Caco-2 (cell line): ENCODE measurements around the gene TEX264. TPM values are rescaled to one million over a fixed set of nuclear protein-coding genes. Genes with fewer than 3 reads are reported as not detected.

Source experiments
- BruUV-seq: library from RNA; stranded (reverse); fragments of 400-500 nt; replicated peaks from 2 replicates; lab custom pipeline; 2021; lab: Mats Ljungman, UMichigan
- CTCF ChIA-PET: fragments of 300-600 bp; sonication (Branson Sonifier 250); formaldehyde crosslinking; loops from one replicate; lab custom pipeline; 2022; ENCODE audit warnings: antibody characterized with exemption; lab: Charles Lee
- POLR2A ChIA-PET: fragments of 300-600 bp; sonication (Branson Sonifier 250); formaldehyde crosslinking; loops from one replicate; lab custom pipeline; 2022; ENCODE audit warnings: antibody characterized with exemption; lab: Charles Lee
- DNase-seq, 2 experiments: peaks; one replicate each; pipeline versions ENCODE4 v3.0.0 to v3.0.0-alpha.2; 2020 to 2022
- H3K27me3 ChIP-seq: replicated peaks from 2 replicates; pipeline ENCODE4 v1.6.0; 2011; ENCODE audit warnings: low read length; ENCODE audit not compliant: control insufficient read depth, insufficient read depth
- H3K36me3 ChIP-seq: 2 replicates; pipeline ENCODE4 v1.5.1; 2011; ENCODE audit warnings: low read length; ENCODE audit not compliant: control insufficient read depth, insufficient read depth
- H3K4me1 ChIP-seq: fragments of 250-450 bp; sonication (Bioruptor Pico); 2 replicates; pipeline ENCODE4 v1.5.1; 2020; ENCODE audit warnings: mild to moderate bottlenecking
- H3K4me3 ChIP-seq: 2 replicates; pipeline ENCODE4 v1.5.1; 2011; ENCODE audit warnings: low read depth, mild to moderate bottlenecking, control low read depth, low read length
- H3K9me3 ChIP-seq: fragments of 250-450 bp; sonication (Bioruptor Pico); 2 replicates; pipeline ENCODE4 v1.5.1; 2020; ENCODE audit warnings: mild to moderate bottlenecking, moderate library complexity
- H3K27ac Mint-ChIP-seq: one replicate; pipeline ENCODE4 v1.8.0; 2022; ENCODE audit warnings: mixed read lengths; ENCODE audit not compliant: unreplicated experiment
- H3K27me3 Mint-ChIP-seq: one replicate; pipeline ENCODE4 v1.8.0; 2022; ENCODE audit warnings: mixed read lengths; ENCODE audit not compliant: insufficient read depth, unreplicated experiment
- H3K36me3 Mint-ChIP-seq: one replicate; pipeline ENCODE4 v1.8.0; 2022; ENCODE audit warnings: mild to moderate bottlenecking, mixed read lengths; ENCODE audit not compliant: insufficient read depth, unreplicated experiment
- H3K4me1 Mint-ChIP-seq: one replicate; pipeline ENCODE4 v1.8.0; 2022; ENCODE audit warnings: low read depth, mixed read lengths; ENCODE audit not compliant: unreplicated experiment
- H3K4me3 Mint-ChIP-seq: one replicate; pipeline ENCODE4 v1.8.0; 2022; ENCODE audit warnings: mild to moderate bottlenecking, moderate library complexity, mixed read lengths; ENCODE audit not compliant: unreplicated experiment
- H3K9me3 Mint-ChIP-seq: one replicate; pipeline ENCODE4 v1.8.0; 2022; ENCODE audit warnings: mixed read lengths; ENCODE audit not compliant: unreplicated experiment
- intact Hi-C: fragments of 100-400 bp; cut with micrococcal nuclease; formaldehyde crosslinking; loops from one replicate; pipeline ENCODE4 v1.10.0; 2022; ENCODE audit not compliant: unreplicated experiment
- total RNA-seq: library from RNA; stranded (reverse); gene quantifications from 2 replicates; pipeline ENCODE4 v1.2.3, GENCODE V29; 2022
- TF ChIP-seq, protein P1 (sequence below), 2 experiments: fragments of 200-600 bp in 1 of 2; IDR thresholded peaks; 1 replicate in 1 of 2; 2 replicates in 1 of 2; pipeline versions ENCODE4 v1.5.1 to v1.8.0; 2011 to 2022; ENCODE audit warnings: antibody characterized with exemption in 1 of 2, control low read depth in 1 of 2, inconsistent platforms in 1 of 2, low read depth in 1 of 2, low read length in 1 of 2, mild to moderate bottlenecking in 1 of 2, moderate library complexity in 1 of 2; ENCODE audit not compliant: insufficient read depth in 1 of 2, severe bottlenecking in 1 of 2, unreplicated experiment in 1 of 2

The TEX264 gene
- total RNA-seq, 1 experiment from 2014 or later = 37.9 TPM

DNA sequence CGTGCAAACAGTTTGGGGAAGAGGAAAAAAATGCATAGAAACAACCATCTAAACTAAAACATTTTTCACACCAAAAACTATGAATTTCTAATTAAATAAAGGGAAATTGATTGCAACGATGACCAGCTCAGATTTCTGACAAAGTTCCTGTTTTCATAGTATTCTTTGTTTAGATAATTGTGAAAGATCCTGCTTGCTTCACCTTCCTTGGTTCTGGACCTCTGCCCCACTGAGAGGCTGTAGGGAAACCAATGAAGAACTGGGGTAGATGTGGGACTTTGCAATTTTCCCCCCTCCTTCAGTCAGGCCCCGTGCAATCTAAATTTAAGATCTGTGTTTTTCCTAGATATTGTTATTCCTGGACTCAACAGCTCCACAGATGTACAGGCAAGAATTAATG is 13.8 kb upstream of the TEX264 start:
- Histone ChIP-seq H3K9me3 (no peaks in the 10 kb centered on the region), H3K4me3 (no peak overlapping the region), H3K27me3 (no peaks in the 10 kb centered on the region), H3K36me3 (no peaks in the 10 kb centered on the region; the same call in 1 of the 2 replicates), H3K4me1 (no peaks in the 10 kb centered on the region)
- H3K27me3 Mint-ChIP-seq = no peaks in the 10 kb centered on the region
- TF ChIP-seq, protein P1, sequence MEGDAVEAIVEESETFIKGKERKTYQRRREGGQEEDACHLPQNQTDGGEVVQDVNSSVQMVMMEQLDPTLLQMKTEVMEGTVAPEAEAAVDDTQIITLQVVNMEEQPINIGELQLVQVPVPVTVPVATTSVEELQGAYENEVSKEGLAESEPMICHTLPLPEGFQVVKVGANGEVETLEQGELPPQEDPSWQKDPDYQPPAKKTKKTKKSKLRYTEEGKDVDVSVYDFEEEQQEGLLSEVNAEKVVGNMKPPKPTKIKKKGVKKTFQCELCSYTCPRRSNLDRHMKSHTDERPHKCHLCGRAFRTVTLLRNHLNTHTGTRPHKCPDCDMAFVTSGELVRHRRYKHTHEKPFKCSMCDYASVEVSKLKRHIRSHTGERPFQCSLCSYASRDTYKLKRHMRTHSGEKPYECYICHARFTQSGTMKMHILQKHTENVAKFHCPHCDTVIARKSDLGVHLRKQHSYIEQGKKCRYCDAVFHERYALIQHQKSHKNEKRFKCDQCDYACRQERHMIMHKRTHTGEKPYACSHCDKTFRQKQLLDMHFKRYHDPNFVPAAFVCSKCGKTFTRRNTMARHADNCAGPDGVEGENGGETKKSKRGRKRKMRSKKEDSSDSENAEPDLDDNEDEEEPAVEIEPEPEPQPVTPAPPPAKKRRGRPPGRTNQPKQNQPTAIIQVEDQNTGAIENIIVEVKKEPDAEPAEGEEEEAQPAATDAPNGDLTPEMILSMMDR (IDR thresholded peaks at IDR 0.05; ENCODE audit: insufficient read depth in 1 of 2, low read depth in 1 of 2, low read length in 1 of 2, severe bottlenecking in 1 of 2, unreplicated experiment in 1 of 2) = no peak
- H3K9me3 Mint-ChIP-seq = peaks cover 3% of the 10 kb centered on the region
- intact Hi-C loops = no loop called here
- ChIA-PET POLR2A (no interaction called here), CTCF (no interaction called here)
- H3K4me1 Mint-ChIP-seq = no peaks in the 10 kb centered on the region
- no peak overlapping the region for H3K27ac Mint-ChIP-seq
- peaks cover 77% of the 10 kb centered on the region for H3K36me3 Mint-ChIP-seq
- DNase-seq = no peak
- no TSS peak for BruUV-seq
- H3K4me3 Mint-ChIP-seq = no peak overlapping the region

DNA sequence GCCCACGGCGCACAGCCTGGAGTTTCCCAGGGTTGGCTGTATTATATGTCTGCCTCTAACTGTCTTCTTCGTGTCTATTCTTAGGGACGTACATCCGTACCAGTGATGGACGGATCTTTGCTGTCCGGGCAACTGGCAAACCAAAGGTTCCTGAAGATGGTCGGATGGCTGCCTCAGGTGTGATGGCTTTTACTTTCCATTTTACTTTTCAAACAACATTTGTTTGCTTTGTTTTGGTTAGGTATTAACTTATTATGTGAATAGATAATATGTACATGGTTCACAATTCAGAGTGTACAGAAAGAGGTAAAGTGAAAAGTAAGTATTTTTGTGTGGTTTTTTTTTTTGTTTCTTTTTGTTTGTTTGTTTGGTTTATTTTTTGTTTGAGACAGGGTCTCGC is 11.1 kb upstream of the TEX264 start:
- H3K36me3 Mint-ChIP-seq = peaks cover 83% of the 10 kb centered on the region
- peaks cover 1% of the 10 kb centered on the region; the same call in 1 of the 2 replicates for H3K36me3 ChIP-seq

DNA sequence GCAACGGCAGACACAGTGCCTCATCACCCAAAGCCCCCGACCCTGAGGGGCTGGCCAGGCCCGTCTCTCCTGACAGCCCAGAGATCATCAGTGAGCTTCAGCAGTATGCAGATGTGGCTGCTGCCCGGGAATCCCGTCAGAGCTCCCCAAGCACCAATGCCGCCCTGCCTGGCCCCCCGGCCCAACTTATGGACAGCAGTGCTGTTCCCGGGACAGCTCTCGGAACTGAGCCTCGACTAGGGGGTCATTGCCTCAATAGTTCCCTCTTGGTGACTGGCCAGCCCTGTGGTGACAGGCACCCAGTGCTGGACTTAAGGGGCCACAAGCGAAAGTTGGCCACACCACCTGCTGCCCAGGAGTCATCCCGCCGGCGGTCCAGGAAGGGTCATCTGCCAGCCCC is 8.6 kb upstream of the TEX264 start:
- H3K27me3 ChIP-seq = no peaks in the 10 kb centered on the region
- BruUV-seq = no TSS peak
- no peak overlapping the region for H3K27ac Mint-ChIP-seq
- peaks cover 67% of the 10 kb centered on the region for H3K36me3 Mint-ChIP-seq
- H3K36me3 ChIP-seq = 0 out of 2 replicates have a peak, but pooled peaks cover 1% of the 10 kb centered on the region
- H3K9me3 Mint-ChIP-seq = no peaks in the 10 kb centered on the region
- no peak overlapping the region for H3K4me3 Mint-ChIP-seq
- H3K4me1 ChIP-seq = no peaks in the 10 kb centered on the region
- H3K27me3 Mint-ChIP-seq = no peaks in the 10 kb centered on the region
- TF ChIP-seq, protein P1 (IDR thresholded peaks at IDR 0.05; ENCODE audit: insufficient read depth in 1 of 2, low read depth in 1 of 2, low read length in 1 of 2, severe bottlenecking in 1 of 2, unreplicated experiment in 1 of 2) = no peak
- ChIA-PET CTCF (interaction anchor here (0.7 kb wide), 1 partner anchor 27 kb away, joined by 3 read pairs; no protein-coding TSS in a partner anchor), POLR2A (no interaction called here)
- no peak overlapping the region for H3K4me3 ChIP-seq
- DNase-seq = no peak
- no peaks in the 10 kb centered on the region for H3K4me1 Mint-ChIP-seq
- intact Hi-C loops = no loop called here
- H3K9me3 ChIP-seq = no peaks in the 10 kb centered on the region

More for the DNA sequence above, 11.1 kb upstream of the TEX264 start:
- no peaks in the 10 kb centered on the region for H3K9me3 ChIP-seq
- Mint-ChIP-seq H3K9me3 (no peaks in the 10 kb centered on the region), H3K27me3 (no peaks in the 10 kb centered on the region), H3K4me1 (no peaks in the 10 kb centered on the region), H3K27ac (no peak overlapping the region), H3K4me3 (no peak overlapping the region)
- H3K4me1 ChIP-seq = no peaks in the 10 kb centered on the region
- intact Hi-C loops = no loop called here
- H3K27me3 ChIP-seq = no peaks in the 10 kb centered on the region
- DNase-seq = no peak
- ChIA-PET POLR2A (no interaction called here), CTCF (no interaction called here)
- BruUV-seq = no TSS peak
- no peak overlapping the region for H3K4me3 ChIP-seq
- TF ChIP-seq, protein P1 (IDR thresholded peaks at IDR 0.05; ENCODE audit: insufficient read depth in 1 of 2, low read depth in 1 of 2, low read length in 1 of 2, severe bottlenecking in 1 of 2, unreplicated experiment in 1 of 2) = no peak
